Measurements from ENCODE around the gene NPEPL1.
A peak's percentile ranks its signal among the peaks of the same experiment; 100 is the strongest.

The NPEPL1 gene

DNA sequence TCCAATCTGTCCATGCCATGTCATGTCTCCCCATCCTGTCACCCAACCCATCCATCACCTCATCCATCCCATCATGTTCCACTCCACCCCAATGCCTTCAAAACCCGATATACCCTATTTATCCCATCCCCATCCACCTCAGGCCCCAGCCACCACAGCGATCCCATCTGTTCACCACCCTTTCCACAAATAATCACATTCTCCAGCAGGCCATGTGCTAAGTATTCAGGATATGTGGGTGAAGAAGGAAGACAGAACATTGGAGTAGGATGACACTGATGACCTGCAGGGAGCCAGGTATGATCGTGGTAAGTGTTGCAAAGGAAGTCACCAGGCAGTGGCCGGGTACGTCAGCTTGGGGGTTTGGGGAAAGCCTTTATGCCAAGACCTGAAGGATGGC lies 48.8 kb downstream of the NPEPL1 start:
- no peak overlapping the region for H4K91ac ChIP-seq (ENCODE audit: low read length)
- H2BK15ac ChIP-seq (ENCODE audit: low read depth, poor library complexity, severe bottlenecking), result no peak overlapping the region
- no peak overlapping the region for H3K14ac ChIP-seq (ENCODE audit: low read length in 2 of 2)
- H2AK5ac ChIP-seq (ENCODE audit: low read length, severe bottlenecking), result no peak overlapping the region
- H2BK120ac ChIP-seq (ENCODE audit: low read depth, low read length), result no peak overlapping the region
- no peak overlapping the region for H4K8ac ChIP-seq (ENCODE audit: low read length)
- no peak for DNase-seq
- no peak overlapping the region for H3K18ac ChIP-seq (ENCODE audit: low read depth in 1 of 2, low read length in 2 of 2)
- H3K4ac ChIP-seq (ENCODE audit: low read depth in 1 of 2, low read length in 2 of 2), result no peak overlapping the region
- H3K9ac ChIP-seq (ENCODE audit: low read length), result no peak overlapping the region
- no peaks in the 10 kb centered on the region for H3K79me1 ChIP-seq (replicated peaks; ENCODE audit: low read length, poor library complexity, severe bottlenecking)
- H3K4me2 ChIP-seq (ENCODE audit: low read length, poor library complexity, severe bottlenecking), result no peak overlapping the region
- no peak overlapping the region for H2BK5ac ChIP-seq (ENCODE audit: low read depth, low read length, poor library complexity, severe bottlenecking)
- peak overlapping the region in 1 of 2 experiments; percentile 32 for H3K23ac ChIP-seq (ENCODE audit: low read length in 2 of 2)
- no peak overlapping the region for H3K4me3 ChIP-seq (ENCODE audit: insufficient read depth in 1 of 2, low read depth in 1 of 2, low read length in 2 of 2)
- H3K27ac ChIP-seq (ENCODE audit: low read length, poor library complexity, severe bottlenecking), result no peak overlapping the region
- no peaks in the 10 kb centered on the region for H3K4me1 ChIP-seq (ENCODE audit: control insufficient read depth, insufficient read depth, low read depth, low read length)
- 89% methylated on average over 4 of the region's 5 CpGs for WGBS
- H3K36me3 ChIP-seq (ENCODE audit: control insufficient read depth in 1 of 2, insufficient read depth in 2 of 2, low read depth in 1 of 2, low read length in 2 of 2), result no peaks in the 10 kb centered on the region
- no peak overlapping the region for H2BK12ac ChIP-seq (ENCODE audit: low read length in 2 of 2)
- peaks cover 12 to 36% of the 10 kb centered on the region in 2 experiments for H3K27me3 ChIP-seq (ENCODE audit: control insufficient read depth in 1 of 2, insufficient read depth in 1 of 2, low read length in 2 of 2)
- H3K9me3 ChIP-seq (ENCODE audit: control insufficient read depth, low read length), result no peaks in the 10 kb centered on the region
- H2AFZ ChIP-seq (ENCODE audit: low read depth, low read length), result no peak overlapping the region

GRCh38 chr20:58742668-58743566 lies 50.3 kb downstream of the NPEPL1 start:
- no peak overlapping the region for H2BK5ac ChIP-seq (ENCODE audit: low read depth, low read length, poor library complexity, severe bottlenecking)
- WGBS, result 21% methylated on average over 13 of the region's 13 CpGs
- no peak overlapping the region for H2BK120ac ChIP-seq (ENCODE audit: low read depth, low read length)
- no peak overlapping the region for H2AFZ ChIP-seq (ENCODE audit: low read depth, low read length)
- no peak overlapping the region for H3K4me2 ChIP-seq (ENCODE audit: low read length, poor library complexity, severe bottlenecking)
- H4K91ac ChIP-seq (ENCODE audit: low read length), result no peak overlapping the region
- H3K23ac ChIP-seq (ENCODE audit: low read length in 2 of 2), result no peak overlapping the region
- H4K8ac ChIP-seq (ENCODE audit: low read length), result peak overlapping the region; percentile 36
- H3K4me1 ChIP-seq (ENCODE audit: control insufficient read depth, insufficient read depth, low read depth, low read length), result no peaks in the 10 kb centered on the region
- H2BK15ac ChIP-seq (ENCODE audit: low read depth, poor library complexity, severe bottlenecking), result no peak overlapping the region
- no peak overlapping the region for H3K14ac ChIP-seq (ENCODE audit: low read length in 2 of 2)
- no peaks in the 10 kb centered on the region for H3K36me3 ChIP-seq (ENCODE audit: control insufficient read depth in 1 of 2, insufficient read depth in 2 of 2, low read depth in 1 of 2, low read length in 2 of 2)
- H2AK5ac ChIP-seq (ENCODE audit: low read length, severe bottlenecking), result no peak overlapping the region
- no peak overlapping the region for H3K27ac ChIP-seq (ENCODE audit: low read length, poor library complexity, severe bottlenecking)
- no peaks in the 10 kb centered on the region for H3K79me1 ChIP-seq (replicated peaks; ENCODE audit: low read length, poor library complexity, severe bottlenecking)
- H3K4me3 ChIP-seq (ENCODE audit: insufficient read depth in 1 of 2, low read depth in 1 of 2, low read length in 2 of 2), result no peak overlapping the region
- H2BK12ac ChIP-seq (ENCODE audit: low read length in 2 of 2), result no peak overlapping the region
- peaks cover 19 to 51% of the 10 kb centered on the region in 2 experiments for H3K27me3 ChIP-seq (ENCODE audit: control insufficient read depth in 1 of 2, insufficient read depth in 1 of 2, low read length in 2 of 2)
- H3K9ac ChIP-seq (ENCODE audit: low read length), result no peak overlapping the region
- no peak overlapping the region for H3K4ac ChIP-seq (ENCODE audit: low read depth in 1 of 2, low read length in 2 of 2)
- no peaks in the 10 kb centered on the region for H3K9me3 ChIP-seq (ENCODE audit: control insufficient read depth, low read length)
- no peak overlapping the region for H3K18ac ChIP-seq (ENCODE audit: low read depth in 1 of 2, low read length in 2 of 2)
- DNase-seq, result no peak

- H2AFZ ChIP-seq (ENCODE audit: low read depth, low read length), result no peak overlapping the region
- DNase-seq, result no peak
- no peaks in the 10 kb centered on the region for H3K9me3 ChIP-seq (ENCODE audit: control insufficient read depth, low read length)
- no peak overlapping the region for H2BK12ac ChIP-seq (ENCODE audit: low read length in 2 of 2)
- H3K4me2 ChIP-seq (ENCODE audit: low read length, poor library complexity, severe bottlenecking), result no peak overlapping the region
- H2BK120ac ChIP-seq (ENCODE audit: low read depth, low read length), result no peak overlapping the region
- no peaks in the 10 kb centered on the region for H3K4me1 ChIP-seq (ENCODE audit: control insufficient read depth, insufficient read depth, low read depth, low read length)
- H2BK15ac ChIP-seq (ENCODE audit: low read depth, poor library complexity, severe bottlenecking), result no peak overlapping the region
- WGBS, result 81% methylated on average over 1 of the region's 1 CpG
- no peak overlapping the region for H3K18ac ChIP-seq (ENCODE audit: low read depth in 1 of 2, low read length in 2 of 2)
- no peaks in the 10 kb centered on the region for H3K79me1 ChIP-seq (replicated peaks; ENCODE audit: low read length, poor library complexity, severe bottlenecking)
- no peak overlapping the region for H2AK5ac ChIP-seq (ENCODE audit: low read length, severe bottlenecking)
- no peak overlapping the region for H2BK5ac ChIP-seq (ENCODE audit: low read depth, low read length, poor library complexity, severe bottlenecking)
- H3K27ac ChIP-seq (ENCODE audit: low read length, poor library complexity, severe bottlenecking), result no peak overlapping the region
- no peak overlapping the region for H3K4me3 ChIP-seq (ENCODE audit: insufficient read depth in 1 of 2, low read depth in 1 of 2, low read length in 2 of 2)
- no peak overlapping the region for H3K23ac ChIP-seq (ENCODE audit: low read length in 2 of 2)
- no peak overlapping the region for H3K9ac ChIP-seq (ENCODE audit: low read length)
- H3K14ac ChIP-seq (ENCODE audit: low read length in 2 of 2), result no peak overlapping the region
- no peak overlapping the region for H4K8ac ChIP-seq (ENCODE audit: low read length)
- peaks cover 21 to 54% of the 10 kb centered on the region in 2 experiments for H3K27me3 ChIP-seq (ENCODE audit: control insufficient read depth in 1 of 2, insufficient read depth in 1 of 2, low read length in 2 of 2)
- no peaks in the 10 kb centered on the region for H3K36me3 ChIP-seq (ENCODE audit: control insufficient read depth in 1 of 2, insufficient read depth in 2 of 2, low read depth in 1 of 2, low read length in 2 of 2)
- H3K4ac ChIP-seq (ENCODE audit: low read depth in 1 of 2, low read length in 2 of 2), result no peak overlapping the region
- H4K91ac ChIP-seq (ENCODE audit: low read length), result no peak overlapping the region
Measured at GRCh38 chr20:58743929-58744534, 51.4 kb downstream of the NPEPL1 start.

GRCh38 chr20:58744836-58745235 lies 52.2 kb downstream of the NPEPL1 start:
- no peaks in the 10 kb centered on the region for H3K9me3 ChIP-seq (ENCODE audit: control insufficient read depth, low read length)
- H3K79me1 ChIP-seq (replicated peaks; ENCODE audit: low read length, poor library complexity, severe bottlenecking), result no peaks in the 10 kb centered on the region
- H2BK12ac ChIP-seq (ENCODE audit: low read length in 2 of 2), result no peak overlapping the region
- H3K27me3 ChIP-seq (ENCODE audit: control insufficient read depth in 1 of 2, insufficient read depth in 1 of 2, low read length in 2 of 2), result peaks cover 21 to 53% of the 10 kb centered on the region in 2 experiments
- H3K14ac ChIP-seq (ENCODE audit: low read length in 2 of 2), result no peak overlapping the region
- no peak for DNase-seq
- no peaks in the 10 kb centered on the region for H3K36me3 ChIP-seq (ENCODE audit: control insufficient read depth in 1 of 2, insufficient read depth in 2 of 2, low read depth in 1 of 2, low read length in 2 of 2)
- no peak overlapping the region for H4K8ac ChIP-seq (ENCODE audit: low read length)
- no peak overlapping the region for H3K9ac ChIP-seq (ENCODE audit: low read length)
- no peaks in the 10 kb centered on the region for H3K4me1 ChIP-seq (ENCODE audit: control insufficient read depth, insufficient read depth, low read depth, low read length)
- no peak overlapping the region for H3K27ac ChIP-seq (ENCODE audit: low read length, poor library complexity, severe bottlenecking)
- WGBS, result 100% methylated on average over 1 of the region's 1 CpG
- no peak overlapping the region for H3K4ac ChIP-seq (ENCODE audit: low read depth in 1 of 2, low read length in 2 of 2)
- H3K23ac ChIP-seq (ENCODE audit: low read length in 2 of 2), result no peak overlapping the region
- no peak overlapping the region for H2AFZ ChIP-seq (ENCODE audit: low read depth, low read length)
- H4K91ac ChIP-seq (ENCODE audit: low read length), result no peak overlapping the region
- H3K4me3 ChIP-seq (ENCODE audit: insufficient read depth in 1 of 2, low read depth in 1 of 2, low read length in 2 of 2), result no peak overlapping the region
- H2BK5ac ChIP-seq (ENCODE audit: low read depth, low read length, poor library complexity, severe bottlenecking), result no peak overlapping the region
- H3K18ac ChIP-seq (ENCODE audit: low read depth in 1 of 2, low read length in 2 of 2), result no peak overlapping the region
- H3K4me2 ChIP-seq (ENCODE audit: low read length, poor library complexity, severe bottlenecking), result no peak overlapping the region
- H2BK15ac ChIP-seq (ENCODE audit: low read depth, poor library complexity, severe bottlenecking), result no peak overlapping the region
- H2BK120ac ChIP-seq (ENCODE audit: low read depth, low read length), result no peak overlapping the region
- H2AK5ac ChIP-seq (ENCODE audit: low read length, severe bottlenecking), result no peak overlapping the region

Measured in mesenchymal stem cell (in vitro differentiated cells and primary cell).